SK-N-MC (cell line): ENCODE data around the gene COL5A3.
"Not testable (repeated sequence)": the region's sequence is repeated elsewhere in the genome, so short reads cannot be mapped to it uniquely, and the experiment has no call there.

Experiments
- EZH2 ChIP-seq: fragments of 200-600 bp; sonication (generic); IDR thresholded peaks from one replicate; pipeline ENCODE4 v1.6.1; 2017; ENCODE audit warnings: antibody characterized with exemption
- FOXP2 ChIP-seq: optimal IDR thresholded peaks from 2 replicates; pipeline ENCODE3; 2011; ENCODE audit warnings: mild to moderate bottlenecking, moderate library complexity; ENCODE audit not compliant: insufficient read depth; ENCODE audit errors: extremely low read length, control extremely low read depth
- POLR2AphosphoS5 ChIP-seq: IDR thresholded peaks from 2 replicates; pipeline ENCODE4 v1.6.1; 2012; ENCODE audit warnings: mild to moderate bottlenecking, low read depth, low read length, borderline replicate concordance

- not testable (repeated sequence) for TF ChIP-seq POLR2AphosphoS5, EZH2, FOXP2
These were observed 12.8 kb upstream of the COL5A3 start for GRCh38 chr19:10023096-10023495.
